OCI-LY7 (cell line): ENCODE data around the gene GNG13. TPM values are rescaled to one million over a fixed set of nuclear protein-coding genes. Genes with fewer than 3 reads are reported as not detected.
"Not testable (repeated sequence)": the region's sequence is repeated elsewhere in the genome, so short reads cannot be mapped to it uniquely, and the experiment has no call there.

Experiments
- BruUV-seq: library from RNA; stranded (reverse); fragments of 400-500 nt; replicated peaks from 2 replicates; lab custom pipeline; 2021; lab: Mats Ljungman, UMichigan
- CTCF ChIA-PET: fragments of 300-600 bp; sonication (Branson Sonifier 250); formaldehyde crosslinking; loops from one replicate; lab custom pipeline; 2022; ENCODE audit warnings: antibody characterized with exemption; ENCODE audit not compliant: unreplicated experiment; lab: Charles Lee
- POLR2A ChIA-PET: fragments of 300-600 bp; sonication (Branson Sonifier 250); formaldehyde crosslinking; loops from one replicate; lab custom pipeline; 2022; ENCODE audit warnings: antibody characterized with exemption; lab: Charles Lee
- DNase-seq: peaks from one replicate; pipeline ENCODE4 v3.0.0-alpha.2; 2015; ENCODE audit warnings: low spot score
- H2AFZ ChIP-seq: fragments of 200-600 bp; sonication (generic), shearing (Covaris generic); 2 replicates; pipeline ENCODE4 v1.6.1; 2014; ENCODE audit warnings: mild to moderate bottlenecking, antibody characterized with exemption, low read length, moderate library complexity
- H3K27ac ChIP-seq: fragments of 200-600 bp; sonication (generic); 2 replicates; pipeline ENCODE4 v1.5.1; 2014; ENCODE audit warnings: mixed run types, low read depth, mild to moderate bottlenecking, moderate library complexity, low read length, inconsistent platforms; ENCODE audit not compliant: poor library complexity, severe bottlenecking
- H3K36me3 ChIP-seq: fragments of 200-600 bp; sonication (generic); 2 replicates; pipeline ENCODE4 v1.6.1; 2014; ENCODE audit warnings: mild to moderate bottlenecking, antibody characterized with exemption, low read length, moderate library complexity, mixed read lengths; ENCODE audit not compliant: insufficient read depth
- H3K4me1 ChIP-seq: fragments of 200-600 bp; sonication (generic); 2 replicates; pipeline ENCODE4 v1.5.1; 2014; ENCODE audit warnings: mild to moderate bottlenecking, low read length; ENCODE audit not compliant: insufficient read depth, poor library complexity, severe bottlenecking
- H3K4me2 ChIP-seq: fragments of 200-600 bp; sonication (generic); 2 replicates; pipeline ENCODE4 v1.6.1; 2014; ENCODE audit warnings: mild to moderate bottlenecking, low read length
- H3K4me3 ChIP-seq: fragments of 200-600 bp; sonication (generic); 2 replicates; pipeline ENCODE4 v1.5.1; 2014; ENCODE audit warnings: mild to moderate bottlenecking, low read depth, low read length; ENCODE audit not compliant: poor library complexity, severe bottlenecking
- H3K79me2 ChIP-seq: fragments of 200-600 bp; sonication (generic); 2 replicates; pipeline ENCODE4 v1.6.1; 2016; ENCODE audit warnings: low read depth, mild to moderate bottlenecking, low read length, moderate library complexity, mixed read lengths; ENCODE audit not compliant: insufficient read depth
- H3K9me2 ChIP-seq: fragments of 200-600 bp; sonication (generic); 2 replicates; pipeline ENCODE4 v1.6.1; 2016; ENCODE audit warnings: mild to moderate bottlenecking, low read length, mixed read lengths; ENCODE audit not compliant: insufficient read depth
- H3K9me3 ChIP-seq: fragments of 200-600 bp; sonication (generic); 2 replicates; pipeline ENCODE4 v1.6.1; 2014; ENCODE audit warnings: mild to moderate bottlenecking, mixed run types, low read length, mixed read lengths
- H4K20me1 ChIP-seq: fragments of 200-600 bp; sonication (generic); 2 replicates; pipeline ENCODE4 v1.6.1; 2014; ENCODE audit warnings: mild to moderate bottlenecking, antibody characterized with exemption, low read length, moderate library complexity, mixed read lengths; ENCODE audit not compliant: insufficient read depth
- EZH2phosphoT487 ChIP-seq: fragments of 200-600 bp; sonication (generic); IDR thresholded peaks from 2 replicates; pipeline ENCODE4 v1.6.1; 2018; ENCODE audit warnings: low read depth, borderline replicate concordance, mild to moderate bottlenecking, mixed run types, antibody characterized with exemption, low read length, moderate library complexity, mixed read lengths
- intact Hi-C: fragments of 100-400 bp; cut with micrococcal nuclease; formaldehyde crosslinking; loops from one replicate; pipeline ENCODE4 v1.10.0; 2022; ENCODE audit not compliant: unreplicated experiment
- total RNA-seq, 2 experiments: library from RNA; depleted of rRNA in 1 of 2; stranded (reverse); fragments of >200 nt in 1 of 2; shearing (Covaris generic) in 1 of 2; gene quantifications; 2 replicates each; pipeline ENCODE4 v1.2.3, GENCODE V29; 2014 to 2022
- TF ChIP-seq, protein P1 (sequence below): fragments of 200-600 bp; sonication (generic); conservative IDR thresholded peaks from 2 replicates; pipeline ENCODE4 v1.5.1; 2014; ENCODE audit warnings: mild to moderate bottlenecking, antibody characterized with exemption, low read length, moderate library complexity, mixed read lengths

GNG13 gene
- total RNA-seq, 2 experiments from 2014 or later: not detected

- CTCF ChIA-PET: no interaction called here
- POLR2A ChIA-PET: no interaction called here
- no peaks in the 10 kb centered on the region for H3K4me1 ChIP-seq
- no peak overlapping the region for H2AFZ ChIP-seq
- intact Hi-C loops: no loop called here
- no peak overlapping the region for H3K4me2 ChIP-seq
- no peaks in the 10 kb centered on the region for H3K36me3 ChIP-seq
- no TSS peak for BruUV-seq
- no peak for DNase-seq
- H4K20me1 ChIP-seq: no peaks in the 10 kb centered on the region
- no peaks in the 10 kb centered on the region for H3K9me3 ChIP-seq
- no peak overlapping the region for H3K27ac ChIP-seq
- TF ChIP-seq, protein P1, sequence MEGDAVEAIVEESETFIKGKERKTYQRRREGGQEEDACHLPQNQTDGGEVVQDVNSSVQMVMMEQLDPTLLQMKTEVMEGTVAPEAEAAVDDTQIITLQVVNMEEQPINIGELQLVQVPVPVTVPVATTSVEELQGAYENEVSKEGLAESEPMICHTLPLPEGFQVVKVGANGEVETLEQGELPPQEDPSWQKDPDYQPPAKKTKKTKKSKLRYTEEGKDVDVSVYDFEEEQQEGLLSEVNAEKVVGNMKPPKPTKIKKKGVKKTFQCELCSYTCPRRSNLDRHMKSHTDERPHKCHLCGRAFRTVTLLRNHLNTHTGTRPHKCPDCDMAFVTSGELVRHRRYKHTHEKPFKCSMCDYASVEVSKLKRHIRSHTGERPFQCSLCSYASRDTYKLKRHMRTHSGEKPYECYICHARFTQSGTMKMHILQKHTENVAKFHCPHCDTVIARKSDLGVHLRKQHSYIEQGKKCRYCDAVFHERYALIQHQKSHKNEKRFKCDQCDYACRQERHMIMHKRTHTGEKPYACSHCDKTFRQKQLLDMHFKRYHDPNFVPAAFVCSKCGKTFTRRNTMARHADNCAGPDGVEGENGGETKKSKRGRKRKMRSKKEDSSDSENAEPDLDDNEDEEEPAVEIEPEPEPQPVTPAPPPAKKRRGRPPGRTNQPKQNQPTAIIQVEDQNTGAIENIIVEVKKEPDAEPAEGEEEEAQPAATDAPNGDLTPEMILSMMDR: no peak
- no peak for TF ChIP-seq EZH2phosphoT487
- no peak overlapping the region for H3K4me3 ChIP-seq
- H3K9me2 ChIP-seq: no peaks in the 10 kb centered on the region
- no peaks in the 10 kb centered on the region for H3K79me2 ChIP-seq
Observed at GRCh38 chr16:776824-777223, 23.7 kb downstream of the GNG13 start.

DNA sequence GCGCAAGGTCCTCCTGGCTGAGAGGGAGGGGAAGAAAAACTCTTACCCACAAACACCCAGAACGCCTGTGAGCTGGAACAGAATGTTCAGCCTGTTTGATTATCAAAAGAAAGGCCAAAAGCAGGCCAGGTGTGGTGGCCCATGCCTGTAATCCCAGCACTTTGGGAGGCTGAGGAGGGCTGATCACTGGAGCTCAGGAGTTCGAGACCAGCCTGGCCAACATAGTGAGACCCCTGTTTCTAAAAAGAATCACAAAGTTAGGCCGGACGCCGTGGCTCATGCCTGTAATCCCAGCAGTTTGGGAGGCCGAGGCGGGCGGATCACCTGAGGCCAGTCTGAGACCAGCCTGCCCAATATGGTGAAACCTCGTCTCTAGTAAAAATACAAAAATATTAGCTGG lies 24.2 kb downstream of the GNG13 start:
- H2AFZ ChIP-seq, CTCF ChIA-PET, H3K9me2 ChIP-seq, H3K4me1 ChIP-seq, POLR2A ChIA-PET, DNase-seq, H3K79me2 ChIP-seq, H3K4me2 ChIP-seq, BruUV-seq, H3K36me3 ChIP-seq, intact Hi-C loops, H4K20me1 ChIP-seq, H3K27ac ChIP-seq, H3K9me3 ChIP-seq, H3K4me3 ChIP-seq: not testable (repeated sequence)

GRCh38 chr16:775236-775796 lies 25.2 kb downstream of the GNG13 start:
- Histone ChIP-seq H3K9me3 (no peaks in the 10 kb centered on the region), H3K27ac (no peak overlapping the region), H2AFZ (no peak overlapping the region), H3K4me2 (no peak overlapping the region), H3K9me2 (no peaks in the 10 kb centered on the region), H3K79me2 (no peaks in the 10 kb centered on the region), H3K36me3 (no peaks in the 10 kb centered on the region), H3K4me1 (no peaks in the 10 kb centered on the region), H4K20me1 (no peaks in the 10 kb centered on the region), H3K4me3 (no peak overlapping the region)
- no TSS peak for BruUV-seq
- CTCF ChIA-PET: no interaction called here
- POLR2A ChIA-PET: interaction anchor here (0.5 kb wide), 1 partner anchor 1066 kb away, joined by 3 read pairs; no protein-coding TSS in a partner anchor
- DNase-seq: no peak
- TF ChIP-seq, protein P1: no peak
- no peak for TF ChIP-seq EZH2phosphoT487
- intact Hi-C loops: no loop called here
